Common myeloid progenitor, CD34-positive (primary cell): ENCODE data around the gene GRIK1.

Experiments used
- CTCF ChIA-PET: fragments of 350-600 bp; sonication (Branson Sonifier 250); formaldehyde crosslinking; loops from one replicate; lab custom pipeline; 2021; ENCODE audit warnings: antibody characterized with exemption; lab: Charles Lee
- POLR2A ChIA-PET: fragments of 350-600 bp; sonication (Branson Sonifier 250); formaldehyde crosslinking; loops from one replicate; lab custom pipeline; 2021; ENCODE audit warnings: antibody characterized with exemption; lab: Charles Lee
- DNase-seq, 3 donors: peaks; one replicate each; pipeline versions ENCODE4 v3.0.0 to v3.0.0-alpha.2; 2013
- H3K27ac ChIP-seq, 2 experiments: 1 replicate in 1 of 2; 2 replicates in 1 of 2; pipeline ENCODE4 v1.7.0; 2013; ENCODE audit warnings: inconsistent platforms in 2 of 2, low read length in 2 of 2, mild to moderate bottlenecking in 2 of 2, low read depth in 1 of 2, moderate library complexity in 1 of 2; ENCODE audit not compliant: severe bottlenecking in 2 of 2, insufficient read depth in 1 of 2, poor library complexity in 1 of 2
- H3K27me3 ChIP-seq, 5 experiments: replicated peaks in 2 of 5; 1 replicate in 3 of 5; 2 replicates in 2 of 5; pipeline versions ENCODE4 v1.6.1 to v1.7.0; 2013; ENCODE audit warnings: low read length in 4 of 5, mild to moderate bottlenecking in 2 of 5, moderate library complexity in 2 of 5, inconsistent platforms in 1 of 5; ENCODE audit not compliant: insufficient read depth in 5 of 5, control insufficient read depth in 4 of 5
- H3K36me3 ChIP-seq, 4 experiments: 1 replicate in 2 of 4; 2 replicates in 2 of 4; pipeline versions ENCODE4 v1.6.1 to v1.7.0; 2013; ENCODE audit warnings: low read length in 3 of 4, control low read depth in 1 of 4, mild to moderate bottlenecking in 1 of 4; ENCODE audit not compliant: control insufficient read depth in 4 of 4, insufficient read depth in 4 of 4
- H3K4me1 ChIP-seq, 4 experiments: 1 replicate in 3 of 4; 2 replicates in 1 of 4; pipeline versions ENCODE4 v1.6.1 to v1.7.1; 2013; ENCODE audit warnings: low read length in 3 of 4, mild to moderate bottlenecking in 3 of 4, control low read depth in 1 of 4, inconsistent platforms in 1 of 4, moderate library complexity in 1 of 4; ENCODE audit not compliant: control insufficient read depth in 4 of 4, insufficient read depth in 4 of 4; ENCODE audit errors: control extremely low read depth in 1 of 4
- H3K4me3 ChIP-seq, 7 experiments: 1 replicate in 4 of 7; 2 replicates in 3 of 7; pipeline versions ENCODE4 v1.5.1 to v1.7.0; 2013; ENCODE audit warnings: mild to moderate bottlenecking in 7 of 7, low read length in 6 of 7, moderate library complexity in 6 of 7, inconsistent platforms in 2 of 7, low read depth in 2 of 7, control low read depth in 1 of 7; ENCODE audit not compliant: insufficient read depth in 4 of 7, control insufficient read depth in 1 of 7; ENCODE audit errors: extremely low read depth in 1 of 7
- H3K9me3 ChIP-seq, 5 experiments: 1 replicate in 4 of 5; 2 replicates in 1 of 5; pipeline versions ENCODE4 v1.6.1 to v1.7.1; 2013; ENCODE audit warnings: low read length in 4 of 5, mild to moderate bottlenecking in 2 of 5, inconsistent platforms in 1 of 5, low read depth in 1 of 5, moderate library complexity in 1 of 5; ENCODE audit not compliant: control insufficient read depth in 4 of 5, insufficient read depth in 2 of 5; ENCODE audit errors: control extremely low read depth in 1 of 5
- WGBS: methylation state at CpG from one replicate; pipeline ENCODE4 v1.1.5; 2013; ENCODE audit not compliant: insufficient coverage; 5-methylcytosine and 5-hydroxymethylcytosine counted together

GRIK1 gene

GRCh38 chr21:29673096-29673610 is 266.6 kb downstream of the GRIK1 start:
- Histone ChIP-seq H3K36me3 (no peaks in the 10 kb centered on the region), H3K27ac (no peak overlapping the region), H3K9me3 (no peaks in the 10 kb centered on the region), H3K27me3 (no peaks in the 10 kb centered on the region), H3K4me3 (no peak overlapping the region), H3K4me1 (no peaks in the 10 kb centered on the region)
- 80% methylated on average over 1 of the region's 6 CpGs for WGBS
- ChIA-PET CTCF (no interaction called here), POLR2A (no interaction called here)
- DNase-seq, result no peak

GRCh38 chr21:29671728-29672127 is 268.1 kb downstream of the GRIK1 start:
- DNase-seq, result peak in 2 of 3 donors; percentile 32
- peaks cover 0 to 7% (median 5%) of the 10 kb centered on the region in 4 experiments for H3K4me1 ChIP-seq
- H3K9me3 ChIP-seq, result no peaks in the 10 kb centered on the region
- no CpG with 5 or more reads among the region's 4 CpGs for WGBS
- H3K27ac ChIP-seq, result no peak overlapping the region
- ChIA-PET POLR2A (no interaction called here), CTCF (no interaction called here)
- no peaks in the 10 kb centered on the region for H3K36me3 ChIP-seq
- no peaks in the 10 kb centered on the region for H3K27me3 ChIP-seq
- no peak overlapping the region for H3K4me3 ChIP-seq

- no CpG with 5 or more reads among the region's 2 CpGs for WGBS
- H3K27ac ChIP-seq, result no peak overlapping the region
- ChIA-PET POLR2A (no interaction called here), CTCF (no interaction called here)
- H3K9me3 ChIP-seq, result no peaks in the 10 kb centered on the region
- H3K4me1 ChIP-seq, result peaks cover 3 to 10% (median 6%) of the 10 kb centered on the region in 4 experiments
- no peak overlapping the region for H3K4me3 ChIP-seq
- no peaks in the 10 kb centered on the region for H3K27me3 ChIP-seq
- H3K36me3 ChIP-seq, result no peaks in the 10 kb centered on the region
- no peak for DNase-seq
These were observed 269.6 kb downstream of the GRIK1 start for GRCh38 chr21:29670228-29670627.

GRCh38 chr21:29669416-29669815 is 270.4 kb downstream of the GRIK1 start:
- no peak overlapping the region for H3K27ac ChIP-seq
- H3K27me3 ChIP-seq, result no peaks in the 10 kb centered on the region
- POLR2A ChIA-PET, result no interaction called here
- H3K36me3 ChIP-seq, result no peaks in the 10 kb centered on the region
- DNase-seq, result no peak
- H3K4me1 ChIP-seq, result peaks cover 9 to 17% (median 12%) of the 10 kb centered on the region in 4 experiments
- CTCF ChIA-PET, result no interaction called here
- no peak overlapping the region for H3K4me3 ChIP-seq
- no peaks in the 10 kb centered on the region for H3K9me3 ChIP-seq
- no CpG with 5 or more reads among the region's 2 CpGs for WGBS

GRCh38 chr21:29667651-29668050 is 272.1 kb downstream of the GRIK1 start:
- ChIA-PET CTCF (no interaction called here), POLR2A (no interaction called here)
- 41% methylated on average over 2 of the region's 3 CpGs for WGBS
- H3K27ac ChIP-seq, result no peak overlapping the region
- no peaks in the 10 kb centered on the region for H3K9me3 ChIP-seq
- H3K4me3 ChIP-seq, result no peak overlapping the region
- peaks cover 10 to 24% (median 18%) of the 10 kb centered on the region in 4 experiments for H3K4me1 ChIP-seq
- peak in 2 of 3 donors; percentile 22 to 37 for DNase-seq
- no peaks in the 10 kb centered on the region for H3K36me3 ChIP-seq
- H3K27me3 ChIP-seq, result no peaks in the 10 kb centered on the region

- DNase-seq, result peak in 2 of 3 donors; percentile 37 to 58
- Histone ChIP-seq H3K9me3 (peaks cover 0 to 8% (median 0%) of the 10 kb centered on the region in 5 experiments), H3K4me1 (peaks cover 10 to 29% (median 20%) of the 10 kb centered on the region in 4 experiments), H3K4me3 (peak overlapping the region in 1 of 7 experiments; percentile 1), H3K27me3 (no peaks in the 10 kb centered on the region), H3K36me3 (no peaks in the 10 kb centered on the region), H3K27ac (no peak overlapping the region)
- ChIA-PET POLR2A (no interaction called here), CTCF (no interaction called here)
- no CpG with 5 or more reads among the region's 1 CpG for WGBS
These were observed 275.2 kb downstream of the GRIK1 start for GRCh38 chr21:29664615-29665014.

- Histone ChIP-seq H3K4me3 (no peak overlapping the region), H3K36me3 (no peaks in the 10 kb centered on the region), H3K27me3 (no peaks in the 10 kb centered on the region), H3K9me3 (peaks cover 0 to 8% (median 0%) of the 10 kb centered on the region in 5 experiments), H3K27ac (no peak overlapping the region), H3K4me1 (peaks cover 17 to 39% (median 28%) of the 10 kb centered on the region in 4 experiments)
- DNase-seq, result peak in 1 of 3 donors; percentile 26
- WGBS, result no CpG with 5 or more reads among the region's 3 CpGs
- CTCF ChIA-PET, result interaction anchor here (1.1 kb wide), 1 partner anchor 188 kb away, joined by 3 read pairs; no protein-coding TSS in a partner anchor
- POLR2A ChIA-PET, result no interaction called here
These were observed 277.9 kb downstream of the GRIK1 start for GRCh38 chr21:29661672-29662442.
